ENCODE measurements around the gene CBFB.

GRCh38 chr16:67052399-67052798 lies 23.4 kb downstream of the CBFB start:
- no peak for TF ChIP-seq ZNF274 (IDR thresholded peaks at IDR 0.05; ENCODE audit: low read depth, low read length)
- TF ChIP-seq YY1 (IDR thresholded peaks at IDR 0.05; ENCODE audit: insufficient read depth, insufficient read length), result no peak

Measured in NT2/D1 (cell line).